Gastrocnemius medialis (tissue), 4 donors: ENCODE data around the gene NOP14.

Experiments
- CTCF ChIP-seq, 5 experiments: fragments of 450-650 bp in 3 of 5; fragments of 200-600 bp in 2 of 5; sonication (generic) in 2 of 5; IDR thresholded peaks in 4 of 5; conservative IDR thresholded peaks in 1 of 5; 1 replicate in 4 of 5; 2 replicates in 1 of 5; pipeline ENCODE4 v1.5.1; 2016 to 2019; ENCODE audit warnings: antibody characterized with exemption in 5 of 5, mild to moderate bottlenecking in 3 of 5, moderate library complexity in 3 of 5
- POLR2A ChIP-seq, 2 donors: fragments of 450-650 bp; IDR thresholded peaks; one replicate each; pipeline ENCODE4 v1.6.1; 2017; ENCODE audit warnings: antibody characterized with exemption in 2 of 2, mild to moderate bottlenecking in 2 of 2, moderate library complexity in 2 of 2

- TF ChIP-seq CTCF (IDR thresholded peaks at IDR 0.05 in 4 of 5, conservative IDR thresholded peaks at IDR 0.05 in 1 of 5) (no peak), POLR2A (IDR thresholded peaks at IDR 0.05) (no peak)
These were observed 37.0 kb downstream of the NOP14 start for GRCh38 chr4:2925931-2926860.
